Superior temporal gyrus (tissue), 1 donor: ENCODE results near the gene KLC1.
A peak's percentile ranks its signal among the peaks of the same experiment; 100 is the strongest.

Source experiments
- DNase-seq: peaks from one replicate; pipeline ENCODE4 v3.0.0-alpha.2; 2016; ENCODE audit errors: extremely low spot score

The KLC1 gene

DNA sequence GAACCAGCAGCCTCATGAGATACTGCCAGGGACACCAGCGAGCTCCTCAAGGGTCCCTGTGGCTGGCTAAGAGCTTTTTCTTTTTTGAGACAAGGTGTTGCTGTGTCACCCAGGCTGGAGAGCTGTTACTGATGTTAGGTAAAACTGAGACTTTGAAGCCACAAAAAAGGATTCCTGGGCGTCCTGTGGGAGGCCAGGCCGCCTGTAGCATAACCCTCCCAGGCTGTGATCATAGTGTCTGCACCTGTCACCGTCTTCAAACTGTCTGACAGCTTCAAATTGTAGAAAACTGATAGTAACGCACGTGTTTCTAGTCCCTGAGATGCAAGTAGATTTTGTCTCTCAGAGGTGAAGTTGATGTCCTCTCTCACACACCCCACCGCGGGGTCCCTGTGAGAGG lies 90.7 kb downstream of the KLC1 start:
- DNase-seq: no peak

DNA sequence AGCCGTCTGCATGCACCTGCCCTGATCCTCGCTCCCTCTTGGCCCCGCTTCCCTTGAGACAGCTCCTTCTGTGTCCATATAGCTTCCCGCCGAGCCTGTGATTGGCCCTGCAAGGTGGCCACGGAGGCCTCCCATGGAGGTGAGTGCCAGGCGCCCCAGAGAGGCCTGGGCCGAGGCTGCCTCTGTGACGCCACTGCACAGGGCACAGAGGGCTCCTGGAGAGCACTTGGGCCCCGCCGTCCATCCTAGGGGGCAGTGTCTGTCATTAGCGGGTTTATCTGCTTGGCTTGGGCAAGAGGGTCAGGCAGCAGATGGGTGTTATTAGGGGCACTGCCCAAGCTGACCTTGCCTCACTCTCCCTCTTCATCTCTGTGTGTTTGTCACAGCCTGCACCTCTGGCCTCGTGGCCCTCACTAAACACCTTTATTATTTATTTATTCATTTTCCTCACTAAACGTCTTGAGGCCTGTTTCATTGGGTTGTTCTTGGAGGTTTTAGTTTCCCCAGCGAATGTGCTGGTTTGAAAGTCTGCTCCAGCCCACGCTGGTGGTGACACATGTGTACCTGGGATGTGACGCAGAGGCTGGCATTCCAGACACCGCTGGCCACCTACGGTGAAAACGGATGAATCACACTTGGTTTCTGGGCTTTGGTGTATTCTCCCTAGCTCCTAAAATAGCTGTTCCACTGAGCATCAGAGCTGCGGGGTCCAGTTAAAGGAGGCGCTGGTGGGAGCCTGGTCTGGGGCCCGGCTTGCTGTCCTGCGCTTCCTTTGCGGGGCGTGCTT lies 92.5 kb downstream of the KLC1 start:
- DNase-seq: peak; percentile 74

DNA sequence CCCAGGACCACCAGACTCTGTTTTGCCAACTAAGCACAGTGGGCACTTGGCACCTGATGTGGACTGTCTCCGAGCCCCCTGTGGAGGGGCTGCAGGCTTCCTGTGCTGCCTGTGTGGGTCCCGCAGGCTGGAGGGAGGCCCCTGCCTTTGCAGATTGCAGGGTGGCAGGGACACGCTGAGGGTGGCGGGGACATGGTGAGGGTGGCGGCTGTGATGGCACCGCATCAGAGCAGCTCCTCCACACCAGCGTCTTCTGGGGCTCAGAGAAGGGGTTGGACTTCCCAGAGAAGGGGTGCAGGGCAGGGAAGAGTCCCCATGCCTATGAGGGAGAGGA lies 94.7 kb downstream of the KLC1 start:
- no peak for DNase-seq

DNA sequence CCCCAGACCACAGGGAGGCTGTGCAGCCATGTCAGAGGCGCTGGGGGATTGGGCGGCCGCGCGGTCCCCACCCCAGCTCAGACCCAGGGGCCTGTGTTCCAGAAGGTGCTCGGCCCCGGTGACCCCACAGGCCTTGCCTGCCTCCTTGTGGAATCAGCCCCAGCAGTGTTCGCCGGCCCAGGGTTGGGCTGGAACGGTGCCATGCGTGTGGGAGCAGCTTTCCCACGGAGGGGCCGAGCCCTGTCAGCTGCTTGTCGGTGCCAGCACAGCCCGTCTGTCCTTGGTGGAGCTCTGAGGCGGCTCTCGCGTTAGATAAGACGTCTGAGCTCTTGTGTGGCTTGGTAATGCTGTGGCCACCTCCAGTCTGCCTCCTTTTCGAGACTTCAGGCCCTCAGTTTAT lies 95.1 kb downstream of the KLC1 start:
- DNase-seq: no peak

DNA sequence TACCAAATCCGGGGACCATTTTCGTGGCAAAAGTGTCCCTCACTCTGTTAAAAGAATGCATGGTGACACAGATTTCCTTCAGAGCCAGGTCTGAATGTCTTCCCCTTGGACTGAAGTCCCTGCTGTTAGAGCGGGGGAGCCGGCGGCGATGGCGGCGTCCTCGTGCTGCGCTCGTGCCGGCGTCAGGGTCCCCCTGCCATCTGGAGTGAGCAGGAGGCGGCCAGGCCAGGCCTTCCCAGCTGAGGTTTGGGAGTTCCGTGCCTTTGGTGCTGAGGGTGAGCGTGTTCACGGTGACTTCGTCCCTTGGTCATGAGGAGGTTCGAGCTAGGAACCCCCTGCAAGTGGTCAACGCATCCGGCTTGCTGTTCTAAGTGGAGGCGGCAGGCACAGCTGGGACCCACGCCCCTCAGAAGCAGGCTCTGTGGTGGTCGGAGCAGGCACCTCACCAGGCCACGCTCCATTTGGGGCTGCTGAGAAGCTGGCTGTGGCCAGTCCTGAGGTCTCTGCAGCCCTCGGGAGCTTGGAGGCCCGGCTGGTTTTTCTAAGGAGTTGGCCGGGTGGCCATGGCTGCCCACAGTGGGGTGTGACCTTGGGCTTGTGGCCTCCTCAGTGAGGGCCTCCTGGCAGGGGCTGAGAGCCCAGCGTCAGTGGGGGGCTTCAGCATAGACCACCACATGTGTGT lies 96.1 kb downstream of the KLC1 start:
- DNase-seq: no peak

DNA sequence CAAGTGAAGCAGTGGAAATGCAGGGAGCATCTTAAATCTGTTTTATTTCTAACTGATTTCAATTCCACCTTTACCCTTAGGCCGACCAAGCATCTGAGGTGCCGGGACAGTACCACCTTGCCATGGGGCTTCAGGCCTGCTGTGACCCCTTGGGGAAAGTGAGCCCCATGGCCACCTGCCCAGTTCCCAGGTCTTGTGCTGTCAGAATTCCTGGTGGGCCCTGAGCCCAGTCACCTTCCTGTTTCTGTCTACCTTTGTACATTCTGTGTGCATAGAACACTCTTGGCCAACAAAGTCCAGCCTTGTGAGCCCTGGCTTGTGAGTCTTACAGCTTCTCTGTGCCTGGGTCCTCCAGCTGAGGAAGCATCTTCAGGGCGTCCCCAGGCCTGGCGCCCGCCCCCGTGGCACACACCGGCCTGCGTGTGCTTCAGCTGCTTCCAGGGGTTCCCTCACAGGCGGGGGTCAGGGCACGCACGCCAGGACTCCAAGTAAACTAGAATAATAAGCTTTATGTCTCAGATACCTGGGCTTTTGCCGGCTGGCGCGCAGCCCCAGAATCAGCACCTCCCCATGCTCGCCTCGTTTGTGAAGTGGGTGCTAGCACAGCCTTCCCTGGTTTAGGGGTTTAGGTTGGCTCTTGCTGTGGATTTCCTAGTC lies 96.9 kb downstream of the KLC1 start:
- no peak for DNase-seq

DNA sequence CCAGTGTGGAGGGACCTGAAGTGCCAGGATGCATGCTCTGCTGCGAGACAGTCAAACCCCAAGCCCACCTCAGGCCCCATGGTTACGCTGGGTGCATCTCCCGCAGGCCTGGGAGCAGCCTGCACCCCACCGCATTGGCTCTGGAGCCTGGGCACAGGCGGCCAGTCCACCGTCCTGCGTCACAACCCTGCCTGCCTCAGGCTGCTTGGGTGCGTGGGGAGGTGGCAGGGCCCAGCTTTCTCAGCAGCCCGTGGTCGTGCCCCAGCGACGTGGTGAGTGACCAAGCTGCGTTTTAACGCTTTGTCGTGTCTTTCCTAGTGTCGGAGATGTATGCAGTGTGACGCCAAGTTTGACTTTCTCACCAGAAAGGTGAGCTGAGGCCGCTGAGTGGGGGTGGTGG lies 97.5 kb downstream of the KLC1 start:
- DNase-seq: no peak

DNA sequence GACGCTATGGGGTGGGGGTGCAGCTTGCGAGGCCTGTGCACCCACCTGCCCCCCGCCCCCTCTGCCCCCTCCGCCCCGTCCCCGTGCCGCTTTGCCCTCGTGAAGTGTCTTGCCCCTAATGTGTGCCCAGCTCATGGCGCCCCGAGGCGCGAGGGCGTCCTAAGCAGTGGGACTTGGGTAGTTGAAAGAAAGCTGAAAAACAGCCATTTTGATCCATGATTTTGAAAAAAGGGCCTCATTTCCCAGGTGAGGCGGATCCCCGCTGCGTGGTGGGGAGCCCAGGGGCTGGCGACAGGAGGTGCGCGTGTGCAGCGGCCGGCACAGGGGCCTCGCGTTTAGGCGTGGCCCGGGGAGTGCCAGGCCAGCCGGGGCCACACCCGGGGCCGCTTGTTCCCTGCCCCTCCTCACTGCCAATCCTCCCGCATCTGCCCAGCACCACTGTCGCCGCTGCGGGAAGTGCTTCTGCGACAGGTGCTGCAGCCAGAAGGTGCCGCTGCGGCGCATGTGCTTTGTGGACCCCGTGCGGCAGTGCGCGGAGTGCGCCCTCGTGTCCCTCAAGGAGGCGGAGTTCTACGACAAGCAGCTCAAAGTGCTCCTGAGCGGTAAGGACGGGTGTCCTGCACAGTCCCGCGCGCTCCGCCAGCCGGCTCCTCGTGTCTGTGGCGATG lies 98.4 kb downstream of the KLC1 start:
- DNase-seq: no peak

DNA sequence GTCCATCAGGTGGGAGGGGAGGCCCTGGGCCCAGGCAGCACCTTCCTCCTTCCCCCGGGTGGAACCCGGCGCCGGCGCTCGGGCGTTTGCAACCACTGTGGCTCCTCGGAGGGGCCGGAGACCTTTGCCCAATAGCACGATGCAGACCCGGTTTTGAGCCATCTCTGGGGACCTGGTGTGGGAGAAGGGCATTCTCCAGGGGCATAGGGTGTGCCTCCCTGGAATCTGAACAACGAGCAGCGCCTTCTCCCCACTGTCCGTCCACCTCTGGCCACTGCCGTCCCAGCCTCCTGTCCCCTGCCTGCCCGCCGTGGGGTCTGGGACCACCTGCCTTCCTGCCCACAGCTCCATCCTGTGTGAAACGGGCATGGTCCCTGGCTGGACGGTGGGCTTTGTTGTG lies 99.1 kb downstream of the KLC1 start:
- DNase-seq: no peak

DNA sequence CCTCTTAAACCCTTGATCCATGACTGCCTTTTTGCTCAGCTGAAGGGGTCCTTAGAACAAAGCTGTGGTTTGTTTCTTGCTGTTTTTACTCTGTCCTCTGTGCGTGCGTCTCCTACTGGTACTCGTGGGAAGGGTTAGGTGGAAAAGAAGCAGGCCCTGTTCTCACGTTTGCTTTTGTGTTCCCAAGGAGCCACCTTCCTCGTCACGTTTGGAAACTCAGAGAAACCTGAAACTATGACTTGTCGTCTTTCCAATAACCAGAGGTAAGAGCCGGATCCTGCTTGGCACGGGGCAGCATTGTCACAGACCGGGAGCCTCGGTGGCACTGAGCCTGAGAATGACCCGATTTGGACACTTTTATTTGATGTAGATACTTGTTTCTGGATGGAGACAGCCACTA lies 99.7 kb downstream of the KLC1 start:
- peak; percentile 38 for DNase-seq

DNA sequence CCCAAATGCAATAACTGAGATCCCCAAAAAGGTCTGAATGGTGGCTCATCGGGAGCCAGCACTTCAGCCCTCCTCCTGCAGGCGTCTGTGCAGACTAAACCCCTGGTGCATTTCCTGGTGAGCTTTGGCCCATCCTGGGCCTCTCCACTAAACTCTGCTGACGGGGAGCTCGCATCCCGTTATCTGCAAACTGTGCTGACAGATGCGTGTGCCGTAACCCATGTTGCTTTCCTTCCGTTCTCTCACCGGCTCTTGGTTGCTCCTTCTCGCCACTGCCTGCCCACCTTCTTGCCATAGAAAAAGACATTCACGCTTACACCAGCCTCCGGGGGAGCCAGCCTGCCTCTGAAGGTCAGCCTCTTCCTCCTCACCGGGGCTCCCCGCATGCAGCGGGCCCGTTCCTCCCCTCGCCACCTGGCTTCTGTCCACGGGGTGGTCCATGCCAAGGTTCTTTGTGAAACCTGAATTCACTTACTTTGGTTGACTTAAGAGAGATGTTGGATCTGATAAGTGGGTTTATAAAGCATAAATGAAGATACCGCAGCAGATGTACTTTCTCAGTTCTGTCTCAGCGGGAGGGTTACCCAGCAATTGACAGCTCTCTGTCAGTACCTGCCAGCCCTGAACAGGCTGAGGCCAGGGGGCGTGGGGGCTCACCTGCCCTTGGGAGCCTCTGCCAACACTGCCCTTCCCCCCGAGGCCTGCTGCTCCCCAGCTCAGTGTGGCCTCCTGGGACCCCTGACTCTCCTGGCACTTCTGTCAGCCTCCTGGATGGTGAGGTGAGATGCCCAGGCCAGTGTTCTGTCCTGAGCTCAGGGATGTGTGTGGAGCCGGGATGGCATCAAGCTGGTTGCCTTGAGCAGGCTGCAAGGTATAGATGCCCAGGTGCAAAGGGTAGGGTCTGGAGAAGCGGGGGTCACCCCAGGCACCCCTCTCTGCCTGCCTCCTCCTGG lies 100.8 kb downstream of the KLC1 start:
- no peak for DNase-seq

DNA sequence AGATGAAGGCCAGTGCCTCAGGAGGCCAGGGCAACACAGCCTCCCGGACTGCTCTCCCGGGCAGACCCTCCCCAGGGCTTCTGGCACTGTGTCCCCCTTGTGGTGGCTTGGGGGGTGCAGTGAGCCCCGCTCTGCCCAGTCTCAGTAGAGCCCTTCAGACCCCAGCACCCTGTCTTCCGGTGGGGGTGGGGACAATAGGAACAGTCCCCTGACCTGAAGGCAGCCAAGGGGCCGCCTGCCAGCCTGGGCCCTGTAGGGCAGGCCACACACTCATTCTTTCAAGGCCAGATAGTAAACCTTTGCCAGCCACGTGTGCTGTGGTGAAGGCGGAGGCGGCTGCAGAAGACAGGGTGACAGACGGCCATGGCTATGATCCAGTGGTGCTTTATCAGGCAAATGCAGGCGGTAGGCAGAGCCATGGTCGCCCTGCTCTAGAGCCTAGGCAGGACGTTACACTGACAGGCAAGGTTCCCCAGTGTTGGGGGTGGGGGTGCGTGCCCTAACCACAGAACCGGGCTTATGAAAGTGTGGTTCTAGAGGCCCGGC lies 101.6 kb downstream of the KLC1 start:
- DNase-seq: no peak

DNA sequence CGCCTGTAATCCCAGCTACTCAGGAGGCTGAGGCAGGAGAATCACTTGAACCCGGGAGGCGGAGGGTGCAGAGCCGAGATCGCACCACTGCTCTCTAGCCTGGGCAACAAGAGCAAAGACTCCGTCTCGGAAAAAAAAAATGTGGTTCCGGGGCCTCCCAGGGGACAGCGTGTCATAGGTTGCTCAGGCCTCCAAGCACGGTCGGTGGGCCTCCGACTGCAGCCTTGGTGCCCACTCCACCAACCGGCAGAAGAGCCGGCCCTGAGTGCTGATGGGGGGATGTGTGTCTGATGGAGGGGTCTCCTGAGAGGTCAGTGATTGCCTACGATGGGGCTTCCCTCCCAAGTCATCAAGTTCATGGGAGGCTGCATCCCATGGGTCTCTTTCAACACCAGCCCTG lies 102.5 kb downstream of the KLC1 start:
- DNase-seq: no peak

DNA sequence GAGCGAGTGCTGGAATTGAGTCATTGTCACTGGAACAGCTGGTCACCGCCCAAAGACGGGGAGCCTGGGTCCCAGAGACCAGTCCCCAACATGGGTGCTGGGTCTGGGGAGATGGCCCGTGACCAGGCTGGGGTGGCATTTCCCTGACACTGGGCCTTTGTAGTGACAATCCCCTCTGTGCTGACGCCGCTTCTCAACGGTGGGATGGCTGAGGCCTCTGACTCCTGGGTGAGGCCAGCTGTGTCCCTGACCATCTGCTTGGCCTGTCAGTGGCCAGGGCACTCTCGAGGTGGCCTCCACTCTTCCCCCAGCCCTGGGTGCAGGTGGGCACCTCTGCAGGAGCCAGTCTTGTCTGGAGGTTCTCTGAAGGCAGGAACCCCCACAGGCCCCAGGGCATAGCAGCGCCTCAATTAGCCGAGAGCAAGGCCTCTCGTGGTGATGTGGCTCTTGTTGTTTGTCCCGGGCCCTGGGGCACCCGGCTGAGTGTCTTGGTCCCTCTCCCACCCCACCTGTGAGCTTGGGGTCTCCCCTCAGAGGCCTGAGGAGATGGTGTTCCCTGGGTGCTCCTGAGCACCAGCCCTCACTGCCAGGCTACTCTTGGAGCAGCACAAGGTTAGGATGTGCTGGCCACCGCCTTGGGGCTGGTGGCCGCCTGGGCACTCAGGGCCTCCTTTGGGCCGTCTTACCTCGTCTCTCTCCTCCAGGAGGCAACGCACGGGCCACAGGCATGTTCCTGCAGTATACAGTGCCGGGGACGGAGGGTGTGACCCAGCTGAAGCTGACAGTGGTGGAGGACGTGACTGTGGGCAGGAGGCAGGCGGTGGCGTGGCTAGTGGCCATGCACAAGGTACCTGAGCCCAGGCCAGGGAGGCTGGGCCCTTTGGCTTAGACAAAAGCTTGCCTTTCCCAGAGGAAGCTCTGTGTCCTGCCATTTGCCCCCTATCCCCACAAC lies 103.2 kb downstream of the KLC1 start:
- DNase-seq: no peak

DNA sequence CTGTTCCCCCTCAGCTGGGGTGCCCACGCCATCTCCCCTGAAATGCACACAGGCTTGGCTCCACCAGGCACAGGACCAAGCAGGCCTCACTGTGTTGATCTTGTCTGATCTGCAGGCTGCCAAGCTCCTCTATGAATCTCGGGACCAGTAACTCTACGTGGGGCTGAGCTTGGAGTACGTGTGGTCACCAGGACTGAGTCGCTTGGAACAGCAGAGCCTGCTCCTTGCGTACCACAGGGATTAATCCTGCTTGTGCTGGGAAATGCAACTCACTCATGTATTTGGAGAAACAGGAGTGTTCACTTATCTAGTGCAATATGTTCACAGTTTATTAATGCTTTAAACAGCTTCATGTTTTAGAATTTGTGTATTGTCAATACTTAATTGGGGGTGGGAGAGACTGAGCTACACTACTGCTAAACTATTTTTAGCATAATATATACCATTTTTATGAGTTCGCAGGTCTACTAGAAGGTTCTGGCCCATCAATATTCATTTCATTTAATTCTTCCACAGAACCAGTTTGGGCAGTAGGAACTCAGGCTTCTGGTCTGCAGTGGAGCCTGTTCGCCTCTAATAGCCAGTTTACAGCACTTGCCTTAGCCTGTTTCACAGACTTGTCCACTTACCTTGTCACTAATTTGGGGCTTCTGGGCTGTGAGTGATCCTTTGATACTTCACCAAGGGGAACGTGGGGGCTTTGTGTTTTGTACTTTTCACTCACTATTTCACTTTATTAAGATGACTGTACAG lies 104.0 kb downstream of the KLC1 start:
- DNase-seq: no peak

DNA sequence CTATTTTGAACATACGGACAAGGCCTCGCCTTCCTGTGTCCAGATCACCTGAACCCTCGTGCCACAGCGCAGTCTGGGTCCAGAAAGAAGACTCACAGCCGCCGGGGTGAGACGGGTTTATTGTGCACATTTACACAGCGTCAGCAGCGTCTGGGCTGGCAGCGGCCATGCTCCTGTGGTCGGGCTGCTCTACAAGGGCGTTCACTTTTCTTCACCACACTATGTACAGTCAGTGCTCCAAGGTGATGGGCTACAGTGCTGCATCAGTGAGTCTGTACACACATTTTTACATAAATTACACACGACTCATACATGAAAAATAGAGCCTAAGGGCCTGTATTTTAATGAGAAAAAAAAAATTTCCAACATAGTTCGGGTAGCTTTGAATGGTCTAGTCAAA lies 104.6 kb downstream of the KLC1 start:
- DNase-seq: no peak

DNA sequence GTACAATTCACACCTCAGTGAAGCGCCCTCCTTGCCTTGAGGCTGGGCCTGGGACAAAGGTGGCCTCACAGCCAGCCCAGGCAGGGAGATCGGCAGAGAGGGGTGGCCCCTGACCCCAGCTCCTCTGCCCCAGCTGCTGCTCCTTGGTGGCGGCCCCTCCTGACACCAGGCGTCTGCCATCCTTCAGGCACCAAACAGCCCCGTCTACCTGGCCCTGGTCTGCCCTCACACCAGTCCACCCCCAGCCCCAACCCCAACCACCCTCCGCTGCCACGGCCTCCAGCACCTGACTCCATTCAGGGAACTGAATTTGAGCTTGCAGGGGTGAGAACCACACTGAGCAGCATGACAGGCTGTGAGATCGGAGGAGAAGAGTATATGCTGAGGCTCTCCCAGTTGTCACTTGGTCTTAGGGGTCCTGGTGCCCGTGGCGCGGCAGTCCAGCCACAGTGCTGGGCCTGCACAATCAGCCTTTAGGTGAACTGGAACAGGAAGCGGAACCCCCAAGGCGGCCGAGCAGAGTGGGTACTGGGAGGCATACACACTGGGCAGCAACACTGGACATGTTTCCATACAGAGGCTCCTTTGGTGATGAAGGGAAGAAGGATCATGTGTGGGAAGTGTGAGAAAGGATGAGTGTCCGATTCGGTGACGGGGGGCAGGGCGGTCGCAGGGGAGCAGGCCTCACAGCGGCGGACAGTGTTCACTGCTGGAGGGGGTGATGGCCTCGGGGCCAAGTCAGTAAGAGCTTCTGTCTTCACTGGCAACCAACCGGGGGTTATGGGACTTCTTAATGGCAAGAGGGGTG lies 105.3 kb downstream of the KLC1 start:
- DNase-seq: no peak

DNA sequence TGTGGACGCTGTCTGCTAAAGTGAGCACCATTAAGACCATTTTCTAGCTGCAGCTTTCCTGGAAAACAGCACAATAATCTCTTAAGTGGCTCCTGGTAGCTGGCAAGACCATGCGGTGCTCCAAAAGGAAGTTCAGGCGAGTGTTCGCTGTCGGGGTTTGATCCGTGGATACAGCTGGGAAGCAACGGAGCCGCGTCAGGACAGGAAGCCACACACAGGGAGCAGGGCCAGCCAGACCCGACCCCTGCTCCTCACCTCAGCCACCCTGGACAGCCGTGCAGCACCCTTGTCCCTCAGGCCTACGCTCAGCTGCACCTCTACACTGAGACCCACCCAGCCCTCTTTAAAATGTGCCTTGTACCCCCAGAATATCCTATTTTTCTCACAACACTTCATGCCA lies 106.0 kb downstream of the KLC1 start:
- no peak for DNase-seq

DNA sequence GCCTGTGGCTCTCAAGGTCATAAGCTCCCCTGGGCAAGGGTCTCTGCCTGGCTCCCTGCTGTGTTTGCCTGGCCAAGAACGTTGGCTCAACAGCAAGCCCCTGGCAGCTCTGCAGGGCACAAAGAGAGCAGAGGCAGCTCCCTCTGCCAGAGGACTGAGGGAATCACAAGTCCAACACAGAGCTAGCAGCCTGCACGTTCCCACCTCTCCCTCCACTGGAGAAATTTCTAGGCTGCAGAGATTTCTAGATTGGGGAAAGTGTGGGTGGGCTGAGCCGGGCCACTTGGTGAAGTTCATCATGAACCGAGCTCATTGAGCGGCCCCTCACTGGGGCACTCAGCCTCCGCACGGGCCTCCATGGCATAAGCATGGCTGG lies 106.4 kb downstream of the KLC1 start:
- no peak for DNase-seq
